HL-60 (cell line): ENCODE measurements around the gene XRCC5.

Experiments
- CTCF ChIP-seq: IDR thresholded peaks from one replicate; pipeline ENCODE4 v1.5.1; 2011; ENCODE audit warnings: low read length, control low read depth, inconsistent platforms; ENCODE audit not compliant: insufficient read depth
- POLR2AphosphoS5 ChIP-seq: IDR thresholded peaks from 2 replicates; pipeline ENCODE4 v1.6.1; 2012; ENCODE audit warnings: low read depth
- TF ChIP-seq, protein P1 (sequence below): IDR thresholded peaks from 2 replicates; pipeline ENCODE4 v1.6.1; 2012; ENCODE audit warnings: low read depth; ENCODE audit not compliant: insufficient replicate concordance

GRCh38 chr2:216160786-216161185, 51.6 kb downstream of the XRCC5 start:
- no peak for TF ChIP-seq CTCF
- TF ChIP-seq, protein P1, sequence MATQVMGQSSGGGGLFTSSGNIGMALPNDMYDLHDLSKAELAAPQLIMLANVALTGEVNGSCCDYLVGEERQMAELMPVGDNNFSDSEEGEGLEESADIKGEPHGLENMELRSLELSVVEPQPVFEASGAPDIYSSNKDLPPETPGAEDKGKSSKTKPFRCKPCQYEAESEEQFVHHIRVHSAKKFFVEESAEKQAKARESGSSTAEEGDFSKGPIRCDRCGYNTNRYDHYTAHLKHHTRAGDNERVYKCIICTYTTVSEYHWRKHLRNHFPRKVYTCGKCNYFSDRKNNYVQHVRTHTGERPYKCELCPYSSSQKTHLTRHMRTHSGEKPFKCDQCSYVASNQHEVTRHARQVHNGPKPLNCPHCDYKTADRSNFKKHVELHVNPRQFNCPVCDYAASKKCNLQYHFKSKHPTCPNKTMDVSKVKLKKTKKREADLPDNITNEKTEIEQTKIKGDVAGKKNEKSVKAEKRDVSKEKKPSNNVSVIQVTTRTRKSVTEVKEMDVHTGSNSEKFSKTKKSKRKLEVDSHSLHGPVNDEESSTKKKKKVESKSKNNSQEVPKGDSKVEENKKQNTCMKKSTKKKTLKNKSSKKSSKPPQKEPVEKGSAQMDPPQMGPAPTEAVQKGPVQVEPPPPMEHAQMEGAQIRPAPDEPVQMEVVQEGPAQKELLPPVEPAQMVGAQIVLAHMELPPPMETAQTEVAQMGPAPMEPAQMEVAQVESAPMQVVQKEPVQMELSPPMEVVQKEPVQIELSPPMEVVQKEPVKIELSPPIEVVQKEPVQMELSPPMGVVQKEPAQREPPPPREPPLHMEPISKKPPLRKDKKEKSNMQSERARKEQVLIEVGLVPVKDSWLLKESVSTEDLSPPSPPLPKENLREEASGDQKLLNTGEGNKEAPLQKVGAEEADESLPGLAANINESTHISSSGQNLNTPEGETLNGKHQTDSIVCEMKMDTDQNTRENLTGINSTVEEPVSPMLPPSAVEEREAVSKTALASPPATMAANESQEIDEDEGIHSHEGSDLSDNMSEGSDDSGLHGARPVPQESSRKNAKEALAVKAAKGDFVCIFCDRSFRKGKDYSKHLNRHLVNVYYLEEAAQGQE = no peak
- TF ChIP-seq POLR2AphosphoS5 = no peak
